HEK293 (cell line): ENCODE data around the gene CACNA1F.

Experiments
- CTCF ChIP-seq: fragments of 450-650 bp; formaldehyde crosslinking; IDR thresholded peaks from 2 replicates; pipeline ENCODE4 v1.5.1; 2016; ENCODE audit warnings: missing biosample characterization, missing genetic modification characterization
- MZF1 ChIP-seq: fragments of 450-650 bp; formaldehyde crosslinking; IDR thresholded peaks from 2 replicates; pipeline ENCODE4 v1.5.1; 2017; ENCODE audit warnings: missing biosample characterization, missing genetic modification characterization, borderline replicate concordance
- PBX3 ChIP-seq: sonication (generic); formaldehyde crosslinking; IDR thresholded peaks from 2 replicates; pipeline ENCODE4 v1.8.1; 2022; ENCODE audit warnings: mild to moderate bottlenecking, moderate library complexity, missing genetic modification reagents
- ZBTB11 ChIP-seq: fragments of 450-650 bp; formaldehyde crosslinking; conservative IDR thresholded peaks from 2 replicates; pipeline ENCODE4 v1.5.1; 2016; ENCODE audit warnings: low read depth, missing biosample characterization, missing genetic modification characterization
- ZFP37 ChIP-seq: fragments of 450-650 bp; formaldehyde crosslinking; IDR thresholded peaks from 2 replicates; pipeline ENCODE4 v1.5.1; 2016; ENCODE audit warnings: missing biosample characterization, missing genetic modification characterization
- ZNF558 ChIP-seq: fragments of 450-650 bp; formaldehyde crosslinking; IDR thresholded peaks from 2 replicates; pipeline ENCODE4 v1.5.1; 2016; ENCODE audit warnings: missing biosample characterization, missing genetic modification characterization
- ZNF645 ChIP-seq: fragments of 450-650 bp; formaldehyde crosslinking; IDR thresholded peaks from 2 replicates; pipeline ENCODE4; 2016; ENCODE audit warnings: missing biosample characterization, missing genetic modification characterization

- TF ChIP-seq ZNF558 (tag by site-specific recombination) (no peak), ZFP37 (tag by site-specific recombination) (no peak), MZF1 (tag by site-specific recombination) (no peak), CTCF (tag by site-specific recombination) (no peak), ZNF645 (tag by site-specific recombination) (no peak), ZBTB11 (tag by site-specific recombination) (no peak), PBX3 (CRISPR knock-in tag) (no peak)
These were observed 33.6 kb upstream of the CACNA1F start for GRCh38 chrX:49266523-49267445.
